Cardiac fibroblast (primary cell): Measurements from ENCODE around the gene BCL6.

Experiments
- DNase-seq, 2 donors: peaks; one replicate each; pipeline versions ENCODE4 v3.0.0 to v3.0.0-alpha.2; 2010; ENCODE audit warnings: low read depth in 2 of 2
- H3K4me3 ChIP-seq, 2 donors: replicated peaks in 1 of 2; 1 replicate in 1 of 2; 2 replicates in 1 of 2; pipeline ENCODE4 v1.5.1; 2011; ENCODE audit warnings: low read depth in 2 of 2, low read length in 2 of 2, mild to moderate bottlenecking in 2 of 2, moderate library complexity in 1 of 2
- TF ChIP-seq, protein P1 (sequence below): IDR thresholded peaks from one replicate; pipeline ENCODE4 v1.5.1; 2011; ENCODE audit warnings: low read depth, mild to moderate bottlenecking, low read length, inconsistent platforms

BCL6 gene

DNA sequence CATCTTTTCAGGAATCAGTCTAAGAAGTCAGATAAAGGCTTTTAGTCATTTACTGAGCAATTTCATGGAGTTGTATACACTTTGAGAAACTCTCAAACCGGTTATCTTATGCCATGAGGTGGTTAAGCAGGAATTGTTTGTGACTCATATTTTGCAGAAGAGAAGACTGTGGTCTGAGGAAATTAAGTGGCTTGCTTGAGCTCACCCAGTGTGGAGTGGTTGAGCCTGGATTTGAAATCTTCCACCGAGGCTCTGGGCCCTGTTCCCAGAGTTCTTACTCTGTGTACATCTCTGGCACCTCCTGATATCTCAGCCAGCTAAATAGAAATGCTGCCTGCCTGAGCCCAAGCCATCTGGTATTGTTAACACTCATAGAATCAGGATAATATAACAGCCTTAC, 37.8 kb upstream of the BCL6 start:
- peak; percentile 77 to 89 for DNase-seq
- TF ChIP-seq, protein P1, sequence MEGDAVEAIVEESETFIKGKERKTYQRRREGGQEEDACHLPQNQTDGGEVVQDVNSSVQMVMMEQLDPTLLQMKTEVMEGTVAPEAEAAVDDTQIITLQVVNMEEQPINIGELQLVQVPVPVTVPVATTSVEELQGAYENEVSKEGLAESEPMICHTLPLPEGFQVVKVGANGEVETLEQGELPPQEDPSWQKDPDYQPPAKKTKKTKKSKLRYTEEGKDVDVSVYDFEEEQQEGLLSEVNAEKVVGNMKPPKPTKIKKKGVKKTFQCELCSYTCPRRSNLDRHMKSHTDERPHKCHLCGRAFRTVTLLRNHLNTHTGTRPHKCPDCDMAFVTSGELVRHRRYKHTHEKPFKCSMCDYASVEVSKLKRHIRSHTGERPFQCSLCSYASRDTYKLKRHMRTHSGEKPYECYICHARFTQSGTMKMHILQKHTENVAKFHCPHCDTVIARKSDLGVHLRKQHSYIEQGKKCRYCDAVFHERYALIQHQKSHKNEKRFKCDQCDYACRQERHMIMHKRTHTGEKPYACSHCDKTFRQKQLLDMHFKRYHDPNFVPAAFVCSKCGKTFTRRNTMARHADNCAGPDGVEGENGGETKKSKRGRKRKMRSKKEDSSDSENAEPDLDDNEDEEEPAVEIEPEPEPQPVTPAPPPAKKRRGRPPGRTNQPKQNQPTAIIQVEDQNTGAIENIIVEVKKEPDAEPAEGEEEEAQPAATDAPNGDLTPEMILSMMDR = no peak
- H3K4me3 ChIP-seq = no peak overlapping the region

DNA sequence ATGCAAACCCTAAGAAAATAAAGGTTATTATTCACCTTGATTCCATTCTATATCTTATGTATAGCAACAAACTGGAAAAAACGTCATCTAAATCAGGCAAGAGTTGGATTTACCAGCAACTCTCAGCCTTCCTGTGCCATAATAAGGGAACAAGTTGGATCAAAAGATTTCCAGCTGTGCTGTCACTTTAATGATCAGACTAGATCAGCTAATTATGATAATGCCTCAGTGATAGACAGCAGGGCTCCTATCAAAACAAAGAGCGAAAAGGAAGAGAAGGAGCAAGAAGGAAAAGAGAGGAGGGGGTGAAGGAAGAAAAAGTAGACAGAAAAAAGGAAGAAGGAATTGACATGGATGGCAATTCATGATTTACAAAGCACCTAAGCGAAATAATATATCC, 36.7 kb upstream of the BCL6 start:
- TF ChIP-seq, protein P1 = no peak

DNA sequence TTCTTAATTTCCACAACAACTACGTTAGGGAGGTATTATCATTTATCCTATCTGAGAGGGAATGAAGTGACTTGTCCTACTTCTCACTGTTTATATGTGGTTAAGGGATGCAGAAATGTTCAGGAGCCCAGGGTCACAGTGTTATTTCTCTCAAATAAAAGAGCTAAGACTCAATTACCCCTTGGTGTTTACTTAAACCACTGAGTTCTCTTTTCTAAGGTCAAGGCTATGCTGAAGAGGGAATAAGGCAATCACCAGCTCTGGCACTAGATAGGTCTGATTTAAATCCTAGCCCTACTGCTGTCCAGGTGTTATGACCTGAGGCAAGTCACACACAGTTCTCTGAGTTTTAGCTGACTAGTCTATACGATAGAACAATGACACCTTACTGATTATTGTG, 35.7 kb upstream of the BCL6 start:
- DNase-seq = no peak
- no peak overlapping the region for H3K4me3 ChIP-seq
- TF ChIP-seq, protein P1 = no peak

More for the DNA sequence above, 36.7 kb upstream of the BCL6 start:
- H3K4me3 ChIP-seq = no peak overlapping the region
- no peak for DNase-seq

DNA sequence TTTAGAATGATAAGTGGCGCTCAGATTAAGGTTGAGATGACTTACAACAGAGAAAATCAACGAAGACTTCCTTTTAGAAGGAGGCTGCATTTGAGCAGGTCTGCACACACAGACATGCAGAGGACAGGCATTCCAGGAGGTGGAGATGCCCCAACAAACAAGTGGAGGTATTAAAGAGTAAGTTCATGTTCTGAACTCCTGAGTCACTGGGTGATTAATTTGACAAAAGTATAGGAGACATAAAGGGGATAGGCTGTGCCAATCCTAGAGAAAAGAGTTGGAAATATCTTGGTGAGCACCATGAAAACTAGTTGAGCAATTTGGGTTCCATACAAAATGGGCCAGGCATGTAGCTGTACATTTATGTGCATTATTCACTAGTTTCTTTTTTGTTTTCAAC, 33.5 kb upstream of the BCL6 start:
- DNase-seq = no peak
- no peak overlapping the region for H3K4me3 ChIP-seq
- TF ChIP-seq, protein P1 = no peak

DNA sequence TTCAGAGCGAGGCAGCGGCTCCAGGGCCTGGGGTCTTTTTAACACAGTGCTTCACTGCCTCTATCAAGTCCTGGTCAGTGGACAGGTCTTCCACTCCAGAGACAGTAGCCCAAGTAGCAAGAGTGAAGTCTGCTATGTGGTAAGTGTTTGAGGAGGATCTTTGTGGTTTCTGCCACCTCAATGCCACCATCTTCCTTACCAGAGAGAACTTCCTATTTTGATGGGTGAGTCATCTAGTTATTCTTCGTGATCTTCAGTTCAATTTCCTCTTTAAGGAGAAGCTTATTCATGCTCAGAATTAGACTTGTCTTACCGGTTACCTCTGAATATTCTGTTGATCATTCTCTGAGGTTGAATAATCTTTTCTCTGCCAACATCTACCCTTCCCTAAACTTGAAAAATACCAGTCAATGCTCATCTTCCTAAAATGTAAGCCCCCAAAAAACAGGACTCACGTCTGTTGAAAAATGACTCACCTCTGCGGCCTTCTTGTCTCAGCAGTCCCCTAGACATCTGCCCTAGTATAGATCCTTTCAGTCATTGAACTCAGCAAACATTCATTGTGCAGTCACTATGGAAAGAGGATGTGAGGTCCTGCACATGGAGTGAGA, 32.2 kb upstream of the BCL6 start:
- peak in 1 of 2 donors; percentile 35 for DNase-seq

DNA sequence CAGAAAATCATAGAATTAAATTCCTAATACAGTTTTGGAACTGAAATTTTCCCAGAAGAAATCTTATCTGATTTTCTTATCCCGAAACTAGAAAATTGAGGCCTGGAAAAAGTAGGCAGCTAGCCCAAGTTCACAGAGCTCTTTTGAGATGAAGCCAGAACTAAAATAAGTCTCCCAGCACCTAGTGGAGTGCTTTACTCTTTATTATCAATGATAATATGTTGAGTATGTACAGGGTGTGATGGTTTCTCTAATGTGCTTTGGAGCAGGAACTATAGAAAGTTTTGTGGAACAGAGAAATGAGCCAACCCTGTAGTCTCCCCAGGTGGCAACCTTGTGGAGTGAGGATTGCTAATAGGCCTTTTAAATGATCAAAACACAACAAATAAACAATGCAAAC, 30.3 kb upstream of the BCL6 start:
- no peak overlapping the region for H3K4me3 ChIP-seq
- DNase-seq = no peak
- TF ChIP-seq, protein P1 = no peak

More for the DNA sequence above, 32.2 kb upstream of the BCL6 start:
- TF ChIP-seq, protein P1 = no peak
- no peak overlapping the region for H3K4me3 ChIP-seq
